Endothelial cell of coronary artery (primary cell): ENCODE results near the gene MUTYH. TPM values are rescaled to one million over a fixed set of nuclear protein-coding genes. Genes with fewer than 3 reads are reported as not detected.

Experiments
- total RNA-seq: library from RNA; depleted of rRNA; stranded (reverse); fragments of >200 nt; gene quantifications from 2 replicates; pipeline ENCODE4 v1.2.3, GENCODE V29; 2014

The MUTYH gene
- 10.3 and 12.2 TPM in 2 replicates for total RNA-seq

DNA sequence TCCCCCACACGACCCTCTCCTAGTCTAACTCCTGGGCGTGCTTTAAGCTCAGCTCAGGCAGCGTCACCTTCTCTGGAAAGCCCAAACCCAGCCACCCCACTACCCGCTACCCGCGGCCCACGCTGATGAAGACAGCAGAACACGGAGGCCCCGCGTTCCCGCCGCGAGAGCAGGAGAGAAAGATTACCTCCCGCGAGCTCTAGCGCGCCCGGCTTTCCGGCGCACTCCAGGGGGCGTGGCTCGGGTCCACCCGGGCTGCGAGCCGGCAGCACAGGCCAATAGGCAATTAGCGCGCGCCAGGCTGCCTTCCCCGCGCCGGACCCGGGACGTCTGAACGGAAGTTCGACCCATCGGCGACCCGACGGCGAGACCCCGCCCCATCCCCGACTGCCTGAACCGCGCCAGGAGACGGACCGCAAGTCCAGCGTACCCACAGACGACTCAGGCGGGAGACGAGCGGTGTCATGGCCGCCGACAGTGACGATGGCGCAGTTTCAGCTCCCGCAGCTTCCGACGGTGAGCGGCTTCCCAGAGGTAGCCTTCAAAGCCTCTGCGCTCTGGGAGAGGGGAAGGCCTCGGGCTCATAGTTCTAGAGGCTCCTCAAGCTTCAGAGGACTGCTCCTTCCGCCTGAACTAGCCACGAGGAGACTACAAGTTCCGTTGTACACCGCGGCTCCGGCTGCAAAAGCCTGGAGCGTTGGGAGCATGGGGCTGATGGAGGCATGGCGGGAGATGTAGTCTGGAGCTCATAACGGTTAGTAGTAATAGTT lies at the start of gene MUTYH, which contains the start of gene TOE1:
MUTYH (minus strand) TSS at position 652 of the 770 bp plus-strand sequence. CDS start 5,935 bp downstream, outside the sequence.
TOE1 (plus strand) TSS at position 382 of the 770 bp plus-strand sequence; CDS start at position 465, 83 bp downstream.

GRCh38 chr1:45326627-45327623 lies 13.3 kb downstream of the MUTYH start, which contains the start of gene HPDL:
HPDL (plus strand) TSS chr1:45326895; CDS start chr1:45327149, 254 bp downstream.

Other genes with a start within 250 kb of the MUTYH start
- 0.54 and 0.56 TPM in 2 replicates for gene ZSWIM5, start 133.8 kb downstream of the MUTYH start, total RNA-seq
- 1.4 and 3.2 TPM in 2 replicates for gene HPDL, start 13.5 kb downstream of the MUTYH start, total RNA-seq
- 19.3 and 22.8 TPM in 2 replicates for gene TOE1, start 270 bp downstream of the MUTYH start, total RNA-seq
- gene TESK2, start 150.7 kb upstream of the MUTYH start, total RNA-seq, result 1.2 and 1.4 TPM in 2 replicates
- 0.45 and 0.85 TPM in 2 replicates for gene CCDC163, start 159.6 kb upstream of the MUTYH start, total RNA-seq
- 0.85 and 1.3 TPM in 2 replicates for gene MMACHC, start 159.9 kb upstream of the MUTYH start, total RNA-seq
- gene PRDX1, start 181.4 kb upstream of the MUTYH start, total RNA-seq, result 706 and 799 TPM in 2 replicates
- 137 and 169 TPM in 2 replicates for gene AKR1A1, start 210.4 kb upstream of the MUTYH start, total RNA-seq
- 60.9 and 86.0 TPM in 2 replicates for gene NASP, start 243.6 kb upstream of the MUTYH start, total RNA-seq